Spleen (tissue), 11 donors: ENCODE measurements around the gene TEKT2. TPM values are rescaled to one million over a fixed set of nuclear protein-coding genes. Genes with fewer than 3 reads are reported as not detected.

Experiments used
- DNase-seq: peaks from one replicate; pipeline ENCODE4 v3.0.0-alpha.2; 2020
- H3K27ac ChIP-seq, 8 donors: fragments of 200-600 bp; sonication (generic) in 7 of 8; 1 replicate in 4 of 8; 2 replicates in 4 of 8; pipeline versions ENCODE4 v1.5.0 to v1.8.0; 2016 to 2021; ENCODE audit warnings: inconsistent platforms in 4 of 8, mild to moderate bottlenecking in 4 of 8, moderate library complexity in 1 of 8
- H3K27me3 ChIP-seq, 7 donors: fragments of 200-600 bp; sonication (generic) in 6 of 7; replicated peaks in 1 of 7; 1 replicate in 4 of 7; 2 replicates in 3 of 7; pipeline versions ENCODE4 v1.5.0 to v1.8.0; 2016 to 2021; ENCODE audit warnings: inconsistent platforms in 3 of 7, mild to moderate bottlenecking in 1 of 7
- H3K36me3 ChIP-seq, 6 donors: fragments of 200-600 bp; sonication (generic) in 5 of 6; 1 replicate in 4 of 6; 2 replicates in 2 of 6; pipeline versions ENCODE4 v1.5.0 to v1.8.0; 2016 to 2021; ENCODE audit warnings: inconsistent platforms in 2 of 6
- H3K4me1 ChIP-seq, 6 donors: fragments of 200-600 bp; sonication (generic) in 5 of 6; 1 replicate in 3 of 6; 2 replicates in 3 of 6; pipeline versions ENCODE4 v1.5.0 to v1.8.0; 2016 to 2021; ENCODE audit warnings: inconsistent platforms in 3 of 6
- H3K4me3 ChIP-seq, 8 donors: fragments of 200-600 bp; sonication (generic) in 7 of 8; 1 replicate in 4 of 8; 2 replicates in 4 of 8; pipeline versions ENCODE4 v1.5.0 to v1.8.0; 2016 to 2021; ENCODE audit warnings: inconsistent platforms in 4 of 8, mild to moderate bottlenecking in 4 of 8, moderate library complexity in 2 of 8
- H3K9me3 ChIP-seq, 8 donors: fragments of 200-600 bp; sonication (generic) in 7 of 8; 1 replicate in 4 of 8; 2 replicates in 4 of 8; pipeline versions ENCODE4 v1.5.0 to v1.8.0; 2016 to 2021; ENCODE audit warnings: inconsistent platforms in 4 of 8
- CTCF ChIP-seq, 11 experiments: fragments of 200-600 bp in 7 of 11; fragments of 450-650 bp in 4 of 11; sonication (generic) in 4 of 11; IDR thresholded peaks in 8 of 11; conservative IDR thresholded peaks in 3 of 11; 1 replicate in 7 of 11; 2 replicates in 4 of 11; pipeline versions ENCODE4 v1.4.0 to v1.8.0; 2016 to 2021; ENCODE audit warnings: antibody characterized with exemption in 11 of 11, inconsistent platforms in 4 of 11, mild to moderate bottlenecking in 1 of 11
- POLR2A ChIP-seq, 3 donors: fragments of 450-650 bp; IDR thresholded peaks; one replicate each; pipeline ENCODE4 v1.5.1; 2017; ENCODE audit warnings: antibody characterized with exemption in 3 of 3, mild to moderate bottlenecking in 1 of 3
- POLR2AphosphoS5 ChIP-seq, 3 donors: sonication (generic); formaldehyde crosslinking; IDR thresholded peaks; one replicate each; pipeline ENCODE4 v1.5.1; 2017; ENCODE audit warnings: antibody characterized with exemption in 3 of 3
- WGBS, 5 donors: extraction: QIAGEN DNeasy Blood & Tissue Kit in 3 of 5; methylation state at CpG; one replicate each; pipeline versions ENCODE4 v1.1.5 to v1.1.7; 2013 to 2018; 5-methylcytosine and 5-hydroxymethylcytosine counted together
- intact Hi-C: fragments of 100-400 bp; cut with DNase I; formaldehyde crosslinking; loops from one replicate; pipeline ENCODE4 v1.15.0; 2023; ENCODE audit warnings: low total_unique reads
- polyA plus RNA-seq, 3 donors: library from polyadenylated mRNA; stranded (reverse); fragments of 200-250 nt; gene quantifications; one replicate each; pipeline ENCODE4 v1.2.1, GENCODE V29; 2013
- total RNA-seq, 7 donors: library from RNA; depleted of rRNA in 3 of 7; stranded (reverse); fragments of >200 nt in 3 of 7; fragmentation: NEBNext Ultra II Directional in 4 of 7; extraction: Animal tissue kit (Norgen Biotek cat#: 25700) in 4 of 7; gene quantifications; one replicate each; pipeline versions ENCODE4 v1.1.0 to v1.2.1, GENCODE V29; 2016 to 2021
- donor health status: healthy with polysubstance abuse.
- donor health status: DM: no; HTN: no; CAD: no; lungs with moderate emphysema.
- donor health status: DM: no; HTN: no; CAD: no.
- donor health status: Bipolar disorder and iron deficiency.
- donor health status: healthy.
- donor health status: DM: no; HTN: no; CAD: no.
- donor health status: DM: yes; HTN: yes; CAD: no.

The TEKT2 gene
- total and polyA plus RNA-seq, 10 donors = 0.33 TPM; not detected in 9

GRCh38 chr1:36118447-36119204 is 34.7 kb downstream of the TEKT2 start:
- intact Hi-C loops = no loop called here
- DNase-seq = no peak
- Histone ChIP-seq H3K4me1 (peaks cover 4 to 71% (median 26%) of the 10 kb centered on the region in 6 donors), H3K9me3 (no peaks in the 10 kb centered on the region), H3K36me3 (no peaks in the 10 kb centered on the region), H3K27ac (peak overlapping the region in 6 of 8 donors; percentile 20 to 72 (median 66)), H3K27me3 (peaks cover 0 to 10% (median 0%) of the 10 kb centered on the region in 7 donors), H3K4me3 (no peak overlapping the region)
- 74 to 85% (median 80%) methylated on average over 8 to 10 of the region's 10 CpGs for WGBS, 5 donors
- TF ChIP-seq POLR2A (IDR thresholded peaks at IDR 0.05) (no peak), CTCF (IDR thresholded peaks at IDR 0.05 in 8 of 11, conservative IDR thresholded peaks at IDR 0.05 in 3 of 11) (no peak), POLR2AphosphoS5 (IDR thresholded peaks at IDR 0.05) (no peak)

- TF ChIP-seq CTCF (IDR thresholded peaks at IDR 0.05 in 8 of 11, conservative IDR thresholded peaks at IDR 0.05 in 3 of 11) (no peak), POLR2AphosphoS5 (IDR thresholded peaks at IDR 0.05) (peak; percentile 31 to 64 (median 32))
- Histone ChIP-seq H3K9me3 (no peaks in the 10 kb centered on the region), H3K36me3 (no peaks in the 10 kb centered on the region), H3K4me3 (no peak overlapping the region), H3K27me3 (peaks cover 0 to 18% (median 1%) of the 10 kb centered on the region in 7 donors), H3K27ac (peak overlapping the region; percentile 20 to 72 (median 58)), H3K4me1 (peaks cover 4 to 79% (median 31%) of the 10 kb centered on the region in 6 donors)
- DNase-seq = no peak
- intact Hi-C loops = no loop called here
- WGBS, 5 donors = 52 to 76% (median 57%) methylated on average over 8 to 9 of the region's 9 CpGs
Measured at GRCh38 chr1:36119456-36119855, 35.6 kb downstream of the TEKT2 start.

- peak overlapping the region in 4 of 8 donors; percentile 43 to 74 (median 67) for H3K27ac ChIP-seq
- peaks cover 0 to 35% (median 10%) of the 10 kb centered on the region in 7 donors for H3K27me3 ChIP-seq
- DNase-seq = no peak
- peak overlapping the region in 1 of 8 donors; percentile 67 for H3K4me3 ChIP-seq
- intact Hi-C loops = no loop called here
- no peak for TF ChIP-seq CTCF (IDR thresholded peaks at IDR 0.05 in 8 of 11, conservative IDR thresholded peaks at IDR 0.05 in 3 of 11)
- TF ChIP-seq POLR2AphosphoS5 (IDR thresholded peaks at IDR 0.05) = no peak
- no peak for TF ChIP-seq POLR2A (IDR thresholded peaks at IDR 0.05)
- peaks cover 7 to 79% (median 33%) of the 10 kb centered on the region in 6 donors for H3K4me1 ChIP-seq
- H3K36me3 ChIP-seq = no peaks in the 10 kb centered on the region
- H3K9me3 ChIP-seq = no peaks in the 10 kb centered on the region
- WGBS, 5 donors = 82 to 89% (median 86%) methylated on average over 12 of the region's 12 CpGs
Measured at GRCh38 chr1:36122062-36123030, 38.5 kb downstream of the TEKT2 start.
